Tibial nerve (tissue), 4 donors: ENCODE data around the gene NAB2. TPM values are rescaled to one million over a fixed set of nuclear protein-coding genes. Genes with fewer than 3 reads are reported as not detected.
A peak's percentile ranks its signal among the peaks of the same experiment; 100 is the strongest.

Experiments used
- DNase-seq, 2 donors: peaks; one replicate each; pipeline ENCODE4 v3.0.0-alpha.2; 2019; ENCODE audit warnings: low spot score in 2 of 2
- H3K27ac ChIP-seq, 4 donors: fragments of 200-600 bp; sonication (generic) in 3 of 4; one replicate each; pipeline ENCODE4 v1.5.1; 2017 to 2019; ENCODE audit warnings: mild to moderate bottlenecking in 1 of 4
- H3K27me3 ChIP-seq, 2 donors: fragments of 200-600 bp; sonication (generic) in 1 of 2; one replicate each; pipeline versions ENCODE4 v1.5.1 to v1.6.0; 2017 to 2019
- H3K36me3 ChIP-seq, 3 donors: fragments of 200-600 bp; sonication (generic); one replicate each; pipeline ENCODE4 v1.5.1; 2018 to 2019
- H3K4me1 ChIP-seq, 4 donors: fragments of 200-600 bp; sonication (generic) in 3 of 4; one replicate each; pipeline ENCODE4 v1.5.1; 2017 to 2019
- H3K4me3 ChIP-seq, 4 donors: fragments of 200-600 bp; sonication (generic) in 3 of 4; one replicate each; pipeline ENCODE4 v1.5.1; 2017 to 2019; ENCODE audit warnings: mild to moderate bottlenecking in 1 of 4, moderate library complexity in 1 of 4
- H3K9me3 ChIP-seq, 4 donors: fragments of 200-600 bp; sonication (generic) in 3 of 4; one replicate each; pipeline ENCODE4 v1.5.1; 2017 to 2019
- CTCF ChIP-seq, 5 experiments: fragments of 200-600 bp in 3 of 5; fragments of 450-650 bp in 2 of 5; sonication (generic) in 3 of 5; IDR thresholded peaks; one replicate each; pipeline ENCODE4 v1.5.1; 2016 to 2019; ENCODE audit warnings: antibody characterized with exemption in 5 of 5, mild to moderate bottlenecking in 3 of 5, moderate library complexity in 2 of 5
- EP300 ChIP-seq, 2 donors: sonication (generic); formaldehyde crosslinking; IDR thresholded peaks; one replicate each; pipeline ENCODE4 v1.6.1; 2017; ENCODE audit warnings: antibody characterized with exemption in 2 of 2, mild to moderate bottlenecking in 1 of 2
- POLR2A ChIP-seq, 2 donors: fragments of 450-650 bp; IDR thresholded peaks; one replicate each; pipeline ENCODE4 v1.6.1; 2017; ENCODE audit warnings: antibody characterized with exemption in 2 of 2, mild to moderate bottlenecking in 2 of 2, moderate library complexity in 2 of 2
- WGBS, 2 donors: methylation state at CpG; one replicate each; pipeline ENCODE4 v1.1.5; 2018; 5-methylcytosine and 5-hydroxymethylcytosine counted together
- total RNA-seq, 4 donors: library from RNA; depleted of rRNA; stranded (reverse); fragments of >200 nt; gene quantifications; one replicate each; pipeline ENCODE4 v1.1.0, GENCODE V29; 2016

Gene NAB2, protein sequence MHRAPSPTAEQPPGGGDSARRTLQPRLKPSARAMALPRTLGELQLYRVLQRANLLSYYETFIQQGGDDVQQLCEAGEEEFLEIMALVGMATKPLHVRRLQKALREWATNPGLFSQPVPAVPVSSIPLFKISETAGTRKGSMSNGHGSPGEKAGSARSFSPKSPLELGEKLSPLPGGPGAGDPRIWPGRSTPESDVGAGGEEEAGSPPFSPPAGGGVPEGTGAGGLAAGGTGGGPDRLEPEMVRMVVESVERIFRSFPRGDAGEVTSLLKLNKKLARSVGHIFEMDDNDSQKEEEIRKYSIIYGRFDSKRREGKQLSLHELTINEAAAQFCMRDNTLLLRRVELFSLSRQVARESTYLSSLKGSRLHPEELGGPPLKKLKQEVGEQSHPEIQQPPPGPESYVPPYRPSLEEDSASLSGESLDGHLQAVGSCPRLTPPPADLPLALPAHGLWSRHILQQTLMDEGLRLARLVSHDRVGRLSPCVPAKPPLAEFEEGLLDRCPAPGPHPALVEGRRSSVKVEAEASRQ
- total RNA-seq, result 10 to 100 TPM; 29.3 to 42.2 (median 38.6) TPM

GRCh38 chr12:57088354-57089270 is at the start of gene NAB2:
Gene NAB2, plus strand, starts transcription at chr12:57089114. Its CDS starts 158 bp downstream, at chr12:57089272.
- Histone ChIP-seq H3K9me3 (no peaks in the 10 kb centered on the region), H3K27me3 (no peaks in the 10 kb centered on the region), H3K36me3 (peaks cover 0 to 30% (median 0%) of the 10 kb centered on the region in 3 donors), H3K4me3 (peak within 1 kb of the TSS; percentile 75 to 95 (median 87)), H3K27ac (peak within 1 kb of the TSS; percentile 98 to 100 (median 99)), H3K4me1 (peaks cover 3 to 48% (median 37%) of the 10 kb centered on the region in 4 donors)
- WGBS, 2 donors, result 1% methylated on average over 38 to 44 of the region's 91 CpGs
- DNase-seq, result peak; percentile 95 to 96
- TF ChIP-seq CTCF (IDR thresholded peaks at IDR 0.05) (peak in 1 of 5 experiments; percentile 32), POLR2A (IDR thresholded peaks at IDR 0.05) (peak; percentile 75 to 82), EP300 (IDR thresholded peaks at IDR 0.05) (peak; percentile 54 to 97)

GRCh38 chr12:57040211-57040610 is 48.7 kb upstream of the NAB2 start:
- no peak for DNase-seq
- H3K36me3 ChIP-seq, result no peaks in the 10 kb centered on the region
- H3K27ac ChIP-seq, result no peak overlapping the region
- no peak overlapping the region for H3K4me3 ChIP-seq
- H3K9me3 ChIP-seq, result no peaks in the 10 kb centered on the region
- no peaks in the 10 kb centered on the region for H3K4me1 ChIP-seq
- no peaks in the 10 kb centered on the region for H3K27me3 ChIP-seq
- 88 to 91% methylated on average over 4 of the region's 4 CpGs for WGBS, 2 donors
- TF ChIP-seq POLR2A (IDR thresholded peaks at IDR 0.05) (no peak), EP300 (IDR thresholded peaks at IDR 0.05) (no peak), CTCF (IDR thresholded peaks at IDR 0.05) (no peak)

DNA sequence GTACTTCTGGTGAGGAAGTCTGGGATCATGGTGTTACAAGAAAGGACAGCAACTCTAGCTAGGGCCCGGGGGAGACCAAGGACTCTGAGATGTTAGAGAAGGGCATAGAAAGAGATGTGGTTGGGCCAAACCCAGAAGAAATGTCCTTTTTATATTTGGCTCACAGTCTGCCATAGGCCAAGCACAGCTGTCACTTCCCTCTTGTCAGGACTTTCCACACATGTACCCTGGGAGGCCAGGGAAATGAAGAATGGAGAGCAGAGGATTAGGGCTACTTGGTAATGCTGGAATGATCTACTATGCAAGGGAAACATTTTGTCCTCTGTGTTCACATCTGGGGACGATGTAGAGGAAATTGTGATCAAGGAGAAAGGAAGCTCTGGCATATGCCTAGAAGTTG is 48.2 kb upstream of the NAB2 start:
- H3K9me3 ChIP-seq, result no peaks in the 10 kb centered on the region
- H3K4me3 ChIP-seq, result no peak overlapping the region
- H3K27me3 ChIP-seq, result no peaks in the 10 kb centered on the region
- H3K36me3 ChIP-seq, result no peaks in the 10 kb centered on the region
- WGBS, 2 donors, result 72 to 73% methylated on average over 2 of the region's 2 CpGs
- DNase-seq, result no peak
- H3K27ac ChIP-seq, result no peak overlapping the region
- no peaks in the 10 kb centered on the region for H3K4me1 ChIP-seq
- TF ChIP-seq EP300 (IDR thresholded peaks at IDR 0.05) (no peak), POLR2A (IDR thresholded peaks at IDR 0.05) (no peak), CTCF (IDR thresholded peaks at IDR 0.05) (no peak)

DNA sequence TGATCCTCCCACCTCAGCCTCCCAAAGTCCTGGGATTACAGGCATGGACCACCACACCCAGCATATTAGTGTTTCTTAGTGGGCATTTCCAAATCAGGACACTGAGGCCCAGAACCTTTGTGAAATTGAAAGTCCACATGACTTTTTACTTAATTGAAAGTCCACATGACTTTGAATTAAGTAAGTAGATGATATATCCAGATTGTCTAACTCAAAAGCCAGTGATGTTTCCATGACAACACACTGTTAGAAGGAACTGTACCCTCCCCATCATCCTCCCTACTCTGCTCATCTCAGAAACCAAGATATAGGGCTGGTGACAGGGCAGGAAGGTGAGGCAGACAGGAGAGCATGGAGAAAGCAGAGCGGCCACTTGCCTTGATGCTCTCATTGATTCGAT is 46.2 kb upstream of the NAB2 start:
- peaks cover 0 to 5% (median 0%) of the 10 kb centered on the region in 4 donors for H3K4me1 ChIP-seq
- TF ChIP-seq CTCF (IDR thresholded peaks at IDR 0.05), result no peak
- no peaks in the 10 kb centered on the region for H3K36me3 ChIP-seq
- H3K27ac ChIP-seq, result no peak overlapping the region
- H3K9me3 ChIP-seq, result no peaks in the 10 kb centered on the region
- H3K4me3 ChIP-seq, result no peak overlapping the region
- 89 to 96% methylated on average over 2 of the region's 2 CpGs for WGBS, 2 donors
- no peaks in the 10 kb centered on the region for H3K27me3 ChIP-seq
- DNase-seq, result no peak
